Smooth muscle cell (in vitro differentiated cells): ENCODE results near the gene METTL14. TPM values are rescaled to one million over a fixed set of nuclear protein-coding genes. Genes with fewer than 3 reads are reported as not detected.
A peak's percentile ranks its signal among the peaks of the same experiment; 100 is the strongest.

Experiments
- DNase-seq: peaks from one replicate; lab custom pipeline; 2025; ENCODE audit not compliant: unreplicated experiment; lab: John Stamatoyannopoulos, UW
- H2AFZ ChIP-seq: fragments of 200-600 bp; sonication (generic); 2 replicates; pipeline ENCODE4 v1.6.0; 2016; ENCODE audit warnings: antibody characterized with exemption, low read depth, mild to moderate bottlenecking
- H3F3A ChIP-seq: fragments of 200-600 bp; sonication (generic); 2 replicates; pipeline ENCODE4 v1.6.0; 2017; ENCODE audit warnings: antibody characterized with exemption, low read depth
- H3K27ac ChIP-seq: fragments of 200-600 bp; sonication (generic); 2 replicates; pipeline ENCODE4 v1.5.1; 2016; ENCODE audit warnings: low read depth, mild to moderate bottlenecking
- H3K27me3 ChIP-seq: fragments of 200-600 bp; sonication (generic); 2 replicates; pipeline ENCODE4 v1.6.1; 2016; ENCODE audit warnings: low read depth, mild to moderate bottlenecking
- H3K36me3 ChIP-seq: fragments of 200-600 bp; sonication (generic); 2 replicates; pipeline ENCODE4 v1.5.1; 2016; ENCODE audit warnings: low read depth
- H3K4me1 ChIP-seq: fragments of 200-600 bp; sonication (generic); 2 replicates; pipeline ENCODE4 v1.5.1; 2016; ENCODE audit warnings: low read depth
- H3K4me2 ChIP-seq: fragments of 200-600 bp; sonication (generic); 2 replicates; pipeline ENCODE4 v1.6.0; 2016; ENCODE audit warnings: mild to moderate bottlenecking
- H3K4me3 ChIP-seq: fragments of 200-600 bp; sonication (generic); 2 replicates; pipeline ENCODE4 v1.5.1; 2016; ENCODE audit warnings: mild to moderate bottlenecking
- H3K79me2 ChIP-seq: fragments of 200-600 bp; sonication (generic); 2 replicates; pipeline ENCODE4 v1.6.0; 2016; ENCODE audit warnings: low read depth, mild to moderate bottlenecking
- H3K9ac ChIP-seq: fragments of 200-600 bp; sonication (generic); 2 replicates; pipeline ENCODE4 v1.6.0; 2016; ENCODE audit warnings: low read depth
- H3K9me3 ChIP-seq: fragments of 200-600 bp; sonication (generic); replicated peaks from 2 replicates; pipeline ENCODE4 v1.5.1; 2016; ENCODE audit warnings: low read depth
- H4K20me1 ChIP-seq: fragments of 200-600 bp; sonication (generic); 2 replicates; pipeline ENCODE4 v1.6.0; 2016; ENCODE audit warnings: low read depth
- CTCF ChIP-seq: fragments of 200-600 bp; sonication (generic); IDR thresholded peaks from 2 replicates; pipeline ENCODE4 v1.5.1; 2017; ENCODE audit warnings: borderline replicate concordance, mild to moderate bottlenecking, antibody characterized with exemption; ENCODE audit not compliant: insufficient read depth, poor library complexity, severe bottlenecking
- WGBS: methylation state at CpG from one replicate; pipeline ENCODE4 v1.1.7; 2016; ENCODE audit warnings: low lambda C conversion rate; 5-methylcytosine and 5-hydroxymethylcytosine counted together
- polyA plus RNA-seq: library from polyadenylated mRNA; unstranded; fragments of >200 nt; fragmentation: Nextera tagmentation; extraction: Ambion mirVana; gene quantifications from 2 replicates; pipeline ENCODE4 v1.2.1, GENCODE V29; 2016
- total RNA-seq: library from RNA; depleted of rRNA; stranded (reverse); fragments of >200 nt; gene quantifications from 2 replicates; pipeline ENCODE4 v1.2.3, GENCODE V29; 2014

METTL14 gene
- total and polyA plus RNA-seq, 2 experiments from 2014 or later = 22.4 to 31.8 TPM

- no peak for DNase-seq
- Histone ChIP-seq H3K27ac (no peak overlapping the region), H3K4me1 (no peaks in the 10 kb centered on the region), H3K79me2 (no peaks in the 10 kb centered on the region), H3K27me3 (peaks cover 3% of the 10 kb centered on the region), H3K9me3 (no peaks in the 10 kb centered on the region), H3K4me3 (no peak overlapping the region), H3F3A (no peaks in the 10 kb centered on the region), H3K36me3 (no peaks in the 10 kb centered on the region), H4K20me1 (no peaks in the 10 kb centered on the region), H2AFZ (no peak overlapping the region), H3K9ac (no peak overlapping the region), H3K4me2 (no peak overlapping the region)
- WGBS = 80% methylated on average over 2 of the region's 2 CpGs
- no peak for TF ChIP-seq CTCF
Observed at GRCh38 chr4:118676128-118676527, 9.1 kb upstream of the METTL14 start.

- no peaks in the 10 kb centered on the region for H3K4me1 ChIP-seq
- WGBS = 93% methylated on average over 1 of the region's 1 CpG
- H3K27ac ChIP-seq = no peak overlapping the region
- no peak for TF ChIP-seq CTCF
- H4K20me1 ChIP-seq = no peaks in the 10 kb centered on the region
- H3K4me3 ChIP-seq = no peak overlapping the region
- H3K27me3 ChIP-seq = no peaks in the 10 kb centered on the region
- H3K9me3 ChIP-seq = no peaks in the 10 kb centered on the region
- H2AFZ ChIP-seq = no peak overlapping the region
- H3K36me3 ChIP-seq = no peaks in the 10 kb centered on the region
- DNase-seq = no peak
- H3K79me2 ChIP-seq = peaks cover 3% of the 10 kb centered on the region
- no peaks in the 10 kb centered on the region for H3F3A ChIP-seq
- H3K9ac ChIP-seq = no peak overlapping the region
- no peak overlapping the region for H3K4me2 ChIP-seq
Observed at GRCh38 chr4:118680808-118681207, 4.4 kb upstream of the METTL14 start.

GRCh38 chr4:118682928-118683327, 2.3 kb upstream of the METTL14 start:
- Histone ChIP-seq H3K36me3 (no peaks in the 10 kb centered on the region), H3K9ac (no peak overlapping the region), H3K27me3 (no peaks in the 10 kb centered on the region), H4K20me1 (peaks cover 6% of the 10 kb centered on the region), H2AFZ (peak overlapping the region; percentile 68), H3K4me3 (no peak overlapping the region), H3K4me1 (peaks cover 8% of the 10 kb centered on the region), H3K9me3 (no peaks in the 10 kb centered on the region), H3F3A (no peaks in the 10 kb centered on the region), H3K79me2 (peaks cover 23% of the 10 kb centered on the region), H3K27ac (no peak overlapping the region), H3K4me2 (no peak overlapping the region)
- WGBS = 44% methylated on average over 1 of the region's 1 CpG
- no peak for DNase-seq
- peak; percentile 43 for TF ChIP-seq CTCF

DNA sequence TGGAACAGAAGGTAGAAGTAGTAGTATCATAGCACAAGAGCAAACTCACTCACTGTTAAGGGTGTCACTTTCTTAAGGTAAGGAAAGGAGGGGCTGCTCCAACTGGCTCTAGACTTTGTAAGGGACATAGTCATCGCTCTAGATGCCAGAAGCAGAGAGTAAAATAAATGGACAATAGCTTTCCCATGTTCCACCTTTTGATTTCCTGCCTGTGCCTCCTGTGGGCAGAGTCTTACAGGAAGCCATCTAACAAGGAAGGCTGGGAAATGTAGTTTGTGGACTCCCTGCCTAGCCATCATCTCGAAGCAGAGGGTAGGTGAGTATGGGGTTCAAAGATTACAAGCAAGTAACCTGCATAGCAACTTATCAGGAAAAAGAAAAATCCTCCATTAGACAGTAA, 1.7 kb upstream of the METTL14 start:
- Histone ChIP-seq H3K4me2 (no peak overlapping the region), H3K27ac (no peak overlapping the region), H3K4me1 (peaks cover 8% of the 10 kb centered on the region), H3F3A (no peaks in the 10 kb centered on the region), H3K9ac (no peak overlapping the region), H3K4me3 (no peak overlapping the region), H3K9me3 (no peaks in the 10 kb centered on the region), H3K79me2 (peaks cover 23% of the 10 kb centered on the region), H3K36me3 (no peaks in the 10 kb centered on the region), H2AFZ (peak overlapping the region; percentile 68), H3K27me3 (no peaks in the 10 kb centered on the region), H4K20me1 (peaks cover 6% of the 10 kb centered on the region)
- WGBS = 12% methylated on average over 2 of the region's 2 CpGs
- DNase-seq = no peak
- TF ChIP-seq CTCF = no peak
